ENCODE results near the gene TSC2.
"Not testable (repeated sequence)": the region's sequence is repeated elsewhere in the genome, so short reads cannot be mapped to it uniquely, and the experiment has no call there.

Gene TSC2

GRCh38 chr16:2087748-2088631 lies 40.2 kb downstream of the TSC2 start:
- no peak for DNase-seq

GRCh38 chr16:2088759-2089358 lies 41.1 kb downstream of the TSC2 start:
- no peak for DNase-seq

DNA sequence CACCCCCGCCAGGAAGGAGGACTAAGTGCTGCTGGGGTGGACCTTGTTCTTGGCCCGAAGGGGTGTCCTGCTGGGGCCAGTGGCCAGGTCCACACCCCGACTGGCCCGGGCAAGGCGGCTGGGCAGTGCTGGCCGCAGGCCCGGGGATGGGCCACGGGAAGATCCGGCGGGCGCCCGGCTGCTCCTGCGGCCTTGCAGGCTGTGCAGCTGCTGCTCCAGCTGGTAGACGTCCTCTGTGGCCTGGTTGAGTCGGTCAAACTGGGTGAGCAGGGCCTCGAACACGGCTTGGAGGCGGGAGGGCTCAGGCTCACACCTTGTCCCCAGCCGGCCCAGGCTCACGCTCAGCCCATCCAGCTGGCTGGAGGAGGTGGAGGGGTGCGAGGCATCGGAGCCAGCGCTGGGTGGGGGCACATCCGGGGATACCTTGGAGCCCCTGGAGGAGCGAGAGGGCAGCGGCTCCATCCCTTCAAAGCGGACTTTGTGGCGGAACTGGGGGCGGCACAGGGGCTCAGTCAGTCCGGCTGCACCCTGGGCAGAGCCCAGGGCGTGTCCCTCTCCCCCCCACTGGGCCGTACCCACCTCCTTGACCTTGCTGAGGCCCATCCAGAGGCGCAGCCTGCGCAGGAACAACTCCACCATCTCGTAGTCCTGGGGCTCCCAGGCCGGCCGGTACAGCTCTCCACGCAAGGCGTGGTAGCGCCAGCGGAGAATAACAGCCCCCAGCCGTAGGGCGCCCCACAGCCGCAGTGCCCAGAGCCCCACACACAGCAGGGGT lies 42.1 kb downstream of the TSC2 start:
- no peak for DNase-seq

- no peak for DNase-seq
These were observed 42.6 kb downstream of the TSC2 start for GRCh38 chr16:2090481-2090776.

DNA sequence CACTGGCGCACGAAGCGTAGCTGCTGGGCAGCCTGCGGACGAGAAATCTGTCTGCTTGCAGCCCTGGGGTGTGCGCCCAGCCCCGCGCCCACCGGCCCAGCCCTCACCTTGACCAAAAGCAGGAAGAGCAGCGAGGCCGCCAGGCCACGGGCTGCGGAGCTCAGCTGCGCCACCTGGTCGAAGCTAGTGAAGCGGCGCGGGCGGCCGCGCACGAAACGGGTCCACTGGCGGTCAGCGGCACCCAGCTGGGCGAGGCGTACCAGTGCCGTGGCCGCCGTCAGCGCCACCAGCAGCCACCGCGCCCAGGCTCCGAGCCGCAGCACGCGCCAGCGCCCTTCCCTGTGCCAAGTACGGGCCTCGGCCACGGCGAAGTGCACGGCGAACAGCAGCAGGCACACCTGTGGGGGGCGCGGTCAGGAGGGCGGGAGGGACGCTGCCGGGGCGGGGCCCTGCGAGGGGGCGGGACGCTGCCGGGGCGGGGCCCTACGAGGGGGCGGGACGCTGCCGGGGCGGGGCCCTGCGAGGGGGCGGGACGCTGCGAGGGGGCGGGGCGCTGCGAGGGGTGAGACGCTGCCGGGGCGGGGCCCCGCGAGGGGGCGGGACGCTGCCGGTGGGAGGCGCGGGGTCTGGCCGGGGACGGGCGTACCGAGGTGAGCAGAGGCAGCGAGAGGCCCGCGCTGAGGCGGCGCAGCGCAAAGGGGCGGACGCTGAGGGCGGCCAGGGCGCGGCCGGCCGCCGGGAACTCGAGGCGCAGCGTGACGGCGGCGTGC lies 43.2 kb downstream of the TSC2 start:
- peak; percentile 95 for DNase-seq

DNA sequence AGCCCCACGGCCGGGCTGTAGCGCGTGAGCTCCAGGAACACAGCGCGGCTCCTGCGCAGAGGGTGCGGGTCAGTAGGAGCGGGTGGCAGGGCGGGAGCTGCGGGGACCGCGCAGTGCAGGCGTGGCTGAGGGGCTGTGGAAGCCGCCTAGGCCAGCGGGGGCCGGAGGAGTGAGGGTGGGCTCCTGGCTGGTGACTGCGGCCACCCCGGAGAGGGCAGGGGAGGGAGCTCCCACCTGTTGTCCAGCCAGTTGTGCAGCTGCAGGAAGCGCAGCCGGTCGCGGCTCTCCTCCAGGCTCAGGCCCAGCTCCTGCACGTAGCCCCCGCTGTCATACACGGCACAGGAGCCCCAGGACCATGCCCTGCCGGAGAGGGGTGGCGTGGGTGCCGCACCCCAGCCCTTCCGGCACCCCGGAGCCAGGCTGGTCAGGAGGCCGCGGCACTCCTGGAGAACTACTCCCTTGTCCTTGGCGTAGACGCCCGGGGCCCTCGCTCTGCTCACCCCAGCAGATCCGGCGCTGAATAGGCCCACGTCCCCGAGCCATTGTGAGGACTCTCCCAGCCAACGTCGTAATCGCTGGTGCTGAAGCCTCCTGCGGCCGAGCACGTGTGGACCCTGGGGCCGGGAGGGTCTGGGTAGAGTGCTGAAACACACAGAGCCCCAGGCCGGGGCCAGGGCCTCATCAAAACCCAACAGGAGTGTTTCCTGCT lies 43.9 kb downstream of the TSC2 start:
- no peak for DNase-seq

- no peak for DNase-seq
These were observed 44.5 kb downstream of the TSC2 start for GRCh38 chr16:2092256-2092620.

DNA sequence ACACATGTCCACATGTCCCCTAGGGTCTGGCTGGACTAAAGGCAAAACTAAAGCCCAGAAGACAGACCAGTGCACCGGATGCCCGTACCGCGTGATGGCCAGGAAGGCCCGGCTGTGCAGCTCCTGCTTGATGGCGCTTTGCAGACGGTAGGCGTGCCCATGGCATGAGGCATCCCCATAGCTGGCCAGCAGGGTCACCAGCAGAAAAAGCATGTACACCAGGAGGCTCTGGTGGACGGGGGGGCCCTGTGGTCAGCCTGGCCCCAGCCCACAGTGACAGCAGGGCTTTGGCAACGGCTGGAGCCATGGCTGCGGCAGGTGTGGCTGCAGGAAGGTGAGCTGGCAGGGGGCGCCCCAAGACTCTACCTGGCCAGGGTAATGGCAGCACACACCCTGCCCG lies 45.1 kb downstream of the TSC2 start:
- no peak for DNase-seq

DNA sequence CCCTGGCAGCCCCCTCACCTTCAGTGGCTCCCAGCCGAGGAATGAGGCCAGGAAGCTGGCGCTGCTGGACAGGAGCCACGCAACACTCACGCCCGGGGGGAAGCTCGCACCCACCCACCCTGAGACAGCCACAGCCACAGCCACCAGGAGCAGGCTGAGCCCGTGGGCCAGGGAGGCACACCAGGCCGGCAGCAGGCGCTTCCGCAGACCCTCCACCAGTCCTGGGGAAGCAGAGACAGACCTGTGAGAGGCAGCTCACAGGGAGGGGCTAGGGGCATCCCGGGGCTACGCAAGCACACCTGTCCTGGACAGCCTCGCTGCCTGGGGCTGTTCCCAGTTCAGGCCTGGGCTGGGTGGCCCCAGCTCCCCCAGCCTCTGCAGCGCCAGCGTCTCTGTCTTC lies 46.0 kb downstream of the TSC2 start:
- no peak for DNase-seq

DNA sequence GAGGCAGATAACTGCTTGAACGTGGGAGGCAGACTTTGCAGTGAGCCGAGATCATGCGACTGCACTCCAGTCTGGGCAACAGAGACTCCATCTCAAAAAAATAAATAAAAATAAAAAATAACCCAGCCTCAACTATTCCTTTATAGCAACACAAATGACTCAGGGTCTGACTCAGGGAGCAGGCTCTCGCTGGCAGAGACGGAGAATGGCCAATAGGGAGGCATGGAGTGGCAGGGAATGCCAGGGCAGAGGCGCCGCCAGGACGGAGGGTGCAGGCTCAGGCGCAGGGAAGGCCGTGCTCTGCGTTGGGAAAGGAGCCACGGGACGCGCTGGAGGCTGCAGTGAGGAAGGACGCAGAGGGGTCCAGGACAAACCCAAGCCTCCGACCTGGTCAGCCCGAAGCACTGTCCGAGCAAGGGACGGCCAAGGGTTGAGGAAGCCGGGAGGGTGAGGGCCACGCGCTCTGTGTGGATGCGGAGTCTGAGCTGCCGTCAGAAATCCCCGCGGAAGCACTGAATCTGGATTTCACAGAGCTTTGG lies 47.6 kb downstream of the TSC2 start:
- DNase-seq = peak; percentile 44

- peak; percentile 41 for DNase-seq
These were observed 48.3 kb downstream of the TSC2 start for GRCh38 chr16:2095918-2096582.

DNA sequence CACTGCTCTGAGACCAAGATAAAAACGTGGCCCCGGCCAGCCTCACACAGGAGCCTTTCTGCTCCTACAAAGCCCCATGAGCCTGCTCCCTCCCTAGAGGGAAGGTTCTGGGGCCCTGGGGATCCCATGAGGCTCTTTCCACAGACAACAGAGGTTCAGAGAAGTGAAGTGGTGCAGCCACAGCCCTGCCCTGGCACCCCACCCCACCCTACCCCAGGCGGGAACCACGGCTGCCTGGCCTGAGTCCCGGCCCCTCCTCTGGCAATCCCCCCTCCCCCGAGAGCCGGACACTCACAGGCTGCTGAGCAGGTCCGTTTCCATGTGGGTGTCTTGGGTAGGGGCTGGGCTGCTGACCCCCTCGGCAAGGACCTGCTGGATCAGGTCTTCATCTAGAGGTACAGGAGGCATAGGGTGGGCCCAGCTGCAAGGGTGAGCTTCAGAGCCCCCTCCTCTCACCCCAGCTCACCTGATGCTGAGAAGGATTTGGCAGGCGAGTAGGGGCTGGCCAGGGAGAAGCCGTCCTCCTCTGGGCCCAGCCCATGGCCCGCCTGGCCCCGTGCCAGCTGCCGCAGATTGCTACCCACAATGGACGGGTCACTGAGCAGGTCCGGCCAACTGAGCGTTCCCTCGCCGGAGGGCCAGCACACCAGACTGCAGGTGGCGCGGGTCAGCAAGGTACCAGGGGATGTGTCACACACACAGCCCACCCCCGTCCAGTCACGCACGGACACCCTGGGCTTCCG lies 49.2 kb downstream of the TSC2 start:
- DNase-seq = no peak

- not testable (repeated sequence) for DNase-seq
These were observed 49.9 kb downstream of the TSC2 start for GRCh38 chr16:2097689-2098088.

GRCh38 chr16:2101581-2101980 lies 53.8 kb downstream of the TSC2 start:
- not testable (repeated sequence) for DNase-seq

- DNase-seq = no peak
These were observed 54.7 kb downstream of the TSC2 start for GRCh38 chr16:2102471-2102870.

DNA sequence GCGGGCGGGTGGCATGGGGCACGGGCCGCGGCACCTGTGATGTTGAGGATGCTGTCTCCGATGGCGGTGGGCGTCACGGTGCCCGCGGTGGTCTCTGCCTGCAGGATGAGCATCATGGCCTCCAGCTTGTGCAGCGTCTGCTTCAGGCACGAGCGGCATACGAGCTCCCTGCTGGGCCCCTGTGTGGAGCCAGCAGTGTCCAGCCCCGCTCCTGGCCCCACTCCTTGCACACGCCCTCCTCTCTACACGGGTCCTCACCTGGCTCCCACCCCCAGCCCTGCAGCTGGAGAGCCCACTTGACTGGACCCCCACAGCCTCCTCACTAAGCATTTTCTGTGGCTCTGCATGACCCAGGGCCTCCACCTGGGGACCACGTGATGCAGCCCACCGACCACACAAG lies 56.7 kb downstream of the TSC2 start:
- DNase-seq = not testable (repeated sequence)

- not testable (repeated sequence) for DNase-seq
These were observed 57.5 kb downstream of the TSC2 start for GRCh38 chr16:2105291-2105690.

DNA sequence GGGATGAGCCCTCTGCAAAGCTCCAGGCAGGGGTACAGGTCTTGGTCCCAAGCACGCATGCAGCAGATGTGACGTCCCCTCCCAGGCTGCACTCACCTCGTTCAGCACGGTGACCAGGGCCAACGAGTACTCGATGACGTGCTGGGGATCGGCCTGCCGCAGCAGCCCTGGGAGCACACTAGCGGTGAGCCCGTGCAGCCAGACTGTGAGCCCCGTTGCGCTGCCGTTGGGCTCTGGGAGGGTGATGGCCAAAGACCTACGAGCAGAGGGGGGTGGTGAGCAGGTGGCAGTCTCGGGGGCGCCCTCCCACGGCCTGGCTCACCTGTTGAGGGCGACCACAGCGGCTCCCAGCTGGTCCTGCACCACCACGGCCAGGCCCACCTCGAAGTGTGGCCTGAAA lies 58.0 kb downstream of the TSC2 start:
- not testable (repeated sequence) for DNase-seq

GRCh38 chr16:2106211-2106610 lies 58.4 kb downstream of the TSC2 start:
- not testable (repeated sequence) for DNase-seq

- DNase-seq = not testable (repeated sequence)
These were observed 59.5 kb downstream of the TSC2 start for GRCh38 chr16:2107121-2107790.
